22Rv1 (cell line): ENCODE data around the gene COPE.

Source experiments
- H3K27ac ChIP-seq: fragments of 450-650 bp; 2 replicates; pipeline ENCODE4 v1.5.1; 2017
- CTCF ChIP-seq: fragments of 450-650 bp; IDR thresholded peaks from 2 replicates; pipeline ENCODE4 v1.5.1; 2017; ENCODE audit warnings: mild to moderate bottlenecking
- ZFX ChIP-seq: fragments of 450-650 bp; IDR thresholded peaks from 2 replicates; pipeline ENCODE4 v1.6.1; 2017; ENCODE audit warnings: antibody characterized with exemption, borderline replicate concordance

The COPE gene

GRCh38 chr19:18939922-18940768, 21.0 kb upstream of the COPE start:
- H3K27ac ChIP-seq = peak overlapping the region; percentile 37; the same call in 1 of the 2 replicates
- TF ChIP-seq ZFX (no peak), CTCF (no peak)

GRCh38 chr19:18939163-18939562, 20.0 kb upstream of the COPE start:
- TF ChIP-seq ZFX = no peak
- TF ChIP-seq CTCF = no peak
- no peak overlapping the region for H3K27ac ChIP-seq

GRCh38 chr19:18933297-18933696, 14.1 kb upstream of the COPE start:
- H3K27ac ChIP-seq = no peak overlapping the region
- TF ChIP-seq CTCF (no peak), ZFX (no peak)

GRCh38 chr19:18932216-18932841, 13.1 kb upstream of the COPE start:
- no peak overlapping the region for H3K27ac ChIP-seq
- TF ChIP-seq CTCF = no peak
- no peak for TF ChIP-seq ZFX

- TF ChIP-seq CTCF = no peak
- no peak for TF ChIP-seq ZFX
- no peak overlapping the region for H3K27ac ChIP-seq
These were observed 12.4 kb upstream of the COPE start for GRCh38 chr19:18931316-18932162.

- no peak overlapping the region for H3K27ac ChIP-seq
- TF ChIP-seq CTCF = no peak
- TF ChIP-seq ZFX = no peak
These were observed 10.1 kb upstream of the COPE start for GRCh38 chr19:18929311-18929710.
